ENCODE measurements around the gene GSTA2. TPM values are rescaled to one million over a fixed set of nuclear protein-coding genes. Genes with fewer than 3 reads are reported as not detected.
"Not testable (repeated sequence)": the region's sequence is repeated elsewhere in the genome, so short reads cannot be mapped to it uniquely, and the experiment has no call there.

The GSTA2 gene
- total RNA-seq, 2 experiments from 2014 or later = not detected

- no peak overlapping the region for H3K27ac Mint-ChIP-seq
- POLR2A ChIA-PET = no interaction called here
- no peaks in the 10 kb centered on the region for H3K36me3 Mint-ChIP-seq (ENCODE audit: low read depth)
- CTCF ChIA-PET = interaction anchor here (0.6 kb wide), 1 partner anchor 66 kb away, joined by 3 read pairs; no protein-coding TSS in a partner anchor
- no peaks in the 10 kb centered on the region for H3K4me1 Mint-ChIP-seq
- no peak overlapping the region for H3K4me3 Mint-ChIP-seq
- peaks cover 2% of the 10 kb centered on the region for H3K27me3 Mint-ChIP-seq
- H3K9me3 Mint-ChIP-seq = no peaks in the 10 kb centered on the region
- DNase-seq = no peak
These were observed 13.6 kb downstream of the GSTA2 start for GRCh38 chr6:52749556-52750152.

GRCh38 chr6:52747301-52747700 is 16.0 kb downstream of the GSTA2 start:
- H3K4me1 Mint-ChIP-seq; H3K36me3 Mint-ChIP-seq (ENCODE audit: low read depth); H3K27me3 Mint-ChIP-seq; H3K27ac Mint-ChIP-seq; CTCF ChIA-PET; H3K9me3 Mint-ChIP-seq; DNase-seq; POLR2A ChIA-PET; H3K4me3 Mint-ChIP-seq: not testable (repeated sequence)

- CTCF ChIA-PET = interaction anchor here (0.6 kb wide), 1 partner anchor 292 kb away, joined by 4 read pairs; no protein-coding TSS in a partner anchor
- DNase-seq = no peak
- H3K27me3 Mint-ChIP-seq = no peaks in the 10 kb centered on the region
- H3K9me3 Mint-ChIP-seq = no peaks in the 10 kb centered on the region
- POLR2A ChIA-PET = no interaction called here
- no peaks in the 10 kb centered on the region for H3K4me1 Mint-ChIP-seq
- no peak overlapping the region for H3K27ac Mint-ChIP-seq
- H3K36me3 Mint-ChIP-seq (ENCODE audit: low read depth) = no peaks in the 10 kb centered on the region
- H3K4me3 Mint-ChIP-seq = no peak overlapping the region
These were observed 17.1 kb downstream of the GSTA2 start for GRCh38 chr6:52746213-52746612.

- no peak overlapping the region for H3K27ac Mint-ChIP-seq
- no peak for DNase-seq
These were observed 17.5 kb downstream of the GSTA2 start for GRCh38 chr6:52745764-52746201.

GRCh38 chr6:52741872-52742271 is 21.4 kb downstream of the GSTA2 start:
- ChIA-PET CTCF (no interaction called here), POLR2A (no interaction called here)
- H3K27me3 Mint-ChIP-seq = no peaks in the 10 kb centered on the region
- H3K36me3 Mint-ChIP-seq (ENCODE audit: low read depth) = no peaks in the 10 kb centered on the region
- no peak overlapping the region for H3K27ac Mint-ChIP-seq
- no peak for DNase-seq
- no peak overlapping the region for H3K4me3 Mint-ChIP-seq
- H3K4me1 Mint-ChIP-seq = no peaks in the 10 kb centered on the region
- H3K9me3 Mint-ChIP-seq = no peaks in the 10 kb centered on the region

More at GRCh38 chr6:52745764-52746201, 17.5 kb downstream of the GSTA2 start:
- Mint-ChIP-seq H3K36me3 (ENCODE audit: low read depth) (no peaks in the 10 kb centered on the region), H3K9me3 (no peaks in the 10 kb centered on the region), H3K27me3 (no peaks in the 10 kb centered on the region), H3K4me1 (no peaks in the 10 kb centered on the region), H3K4me3 (no peak overlapping the region)
- ChIA-PET POLR2A (no interaction called here), CTCF (interaction anchor here (0.6 kb wide), 1 partner anchor 291 kb away, joined by 4 read pairs; no protein-coding TSS in a partner anchor)

GRCh38 chr6:52739627-52740026 is 23.6 kb downstream of the GSTA2 start:
- H3K9me3 Mint-ChIP-seq = no peaks in the 10 kb centered on the region
- H3K36me3 Mint-ChIP-seq (ENCODE audit: low read depth) = no peaks in the 10 kb centered on the region
- DNase-seq = no peak
- ChIA-PET CTCF (no interaction called here), POLR2A (no interaction called here)
- H3K4me3 Mint-ChIP-seq = no peak overlapping the region
- H3K27ac Mint-ChIP-seq = no peak overlapping the region
- H3K4me1 Mint-ChIP-seq = no peaks in the 10 kb centered on the region
- H3K27me3 Mint-ChIP-seq = no peaks in the 10 kb centered on the region

GRCh38 chr6:52739134-52739533 is 24.1 kb downstream of the GSTA2 start:
- Mint-ChIP-seq H3K27ac (no peak overlapping the region), H3K9me3 (no peaks in the 10 kb centered on the region), H3K27me3 (no peaks in the 10 kb centered on the region), H3K4me1 (no peaks in the 10 kb centered on the region), H3K4me3 (no peak overlapping the region), H3K36me3 (ENCODE audit: low read depth) (no peaks in the 10 kb centered on the region)
- no peak for DNase-seq
- ChIA-PET CTCF (no interaction called here), POLR2A (no interaction called here)

- Mint-ChIP-seq H3K9me3 (no peaks in the 10 kb centered on the region), H3K36me3 (ENCODE audit: low read depth) (no peaks in the 10 kb centered on the region), H3K4me3 (no peak overlapping the region), H3K27ac (no peak overlapping the region), H3K27me3 (no peaks in the 10 kb centered on the region), H3K4me1 (no peaks in the 10 kb centered on the region)
- CTCF ChIA-PET = interaction anchor here (1.4 kb wide), 1 partner anchor 11 kb away, joined by 4 read pairs; no protein-coding TSS in a partner anchor
- POLR2A ChIA-PET = no interaction called here
- no peak for DNase-seq
These were observed 27.1 kb downstream of the GSTA2 start for GRCh38 chr6:52736145-52736544.

GRCh38 chr6:52735071-52735470 is 28.2 kb downstream of the GSTA2 start:
- ChIA-PET CTCF (no interaction called here), POLR2A (no interaction called here)
- no peak for DNase-seq
- H3K9me3 Mint-ChIP-seq = no peaks in the 10 kb centered on the region
- H3K4me3 Mint-ChIP-seq = no peak overlapping the region
- H3K27ac Mint-ChIP-seq = no peak overlapping the region
- no peaks in the 10 kb centered on the region for H3K4me1 Mint-ChIP-seq
- no peaks in the 10 kb centered on the region for H3K27me3 Mint-ChIP-seq
- no peaks in the 10 kb centered on the region for H3K36me3 Mint-ChIP-seq (ENCODE audit: low read depth)

GRCh38 chr6:52734072-52734471 is 29.2 kb downstream of the GSTA2 start:
- POLR2A ChIA-PET = no interaction called here
- H3K4me1 Mint-ChIP-seq = no peaks in the 10 kb centered on the region

GRCh38 chr6:52733172-52733571 is 30.1 kb downstream of the GSTA2 start:
- ChIA-PET CTCF (no interaction called here), POLR2A (no interaction called here)
- Mint-ChIP-seq H3K36me3 (ENCODE audit: low read depth) (no peaks in the 10 kb centered on the region), H3K9me3 (no peaks in the 10 kb centered on the region), H3K27ac (no peak overlapping the region), H3K27me3 (no peaks in the 10 kb centered on the region), H3K4me1 (no peaks in the 10 kb centered on the region), H3K4me3 (no peak overlapping the region)
- DNase-seq = no peak

More at GRCh38 chr6:52734072-52734471, 29.2 kb downstream of the GSTA2 start:
- no peak for DNase-seq
- H3K27me3 Mint-ChIP-seq = no peaks in the 10 kb centered on the region
- no peaks in the 10 kb centered on the region for H3K9me3 Mint-ChIP-seq
- no peaks in the 10 kb centered on the region for H3K36me3 Mint-ChIP-seq (ENCODE audit: low read depth)
- CTCF ChIA-PET = no interaction called here
- no peak overlapping the region for H3K4me3 Mint-ChIP-seq
- H3K27ac Mint-ChIP-seq = no peak overlapping the region

- no peak for DNase-seq
- Mint-ChIP-seq H3K4me3 (no peak overlapping the region), H3K27me3 (no peaks in the 10 kb centered on the region), H3K36me3 (ENCODE audit: low read depth) (no peaks in the 10 kb centered on the region), H3K4me1 (no peaks in the 10 kb centered on the region), H3K9me3 (no peaks in the 10 kb centered on the region), H3K27ac (no peak overlapping the region)
- POLR2A ChIA-PET = no interaction called here
- CTCF ChIA-PET = no interaction called here
These were observed 31.6 kb downstream of the GSTA2 start for GRCh38 chr6:52731719-52732118.

- Mint-ChIP-seq H3K27me3 (peaks cover 2% of the 10 kb centered on the region), H3K36me3 (ENCODE audit: low read depth) (no peaks in the 10 kb centered on the region), H3K9me3 (no peaks in the 10 kb centered on the region), H3K27ac (no peak overlapping the region), H3K4me1 (no peaks in the 10 kb centered on the region), H3K4me3 (no peak overlapping the region)
- CTCF ChIA-PET = no interaction called here
- DNase-seq = no peak
- POLR2A ChIA-PET = no interaction called here
These were observed 33.7 kb downstream of the GSTA2 start for GRCh38 chr6:52729576-52729975.

GRCh38 chr6:52728394-52728793 is 34.9 kb downstream of the GSTA2 start:
- H3K4me3 Mint-ChIP-seq = no peak overlapping the region
- H3K9me3 Mint-ChIP-seq = no peaks in the 10 kb centered on the region
- ChIA-PET CTCF (no interaction called here), POLR2A (no interaction called here)
- no peak for DNase-seq
- no peaks in the 10 kb centered on the region for H3K4me1 Mint-ChIP-seq
- H3K27ac Mint-ChIP-seq = no peak overlapping the region
- no peaks in the 10 kb centered on the region for H3K36me3 Mint-ChIP-seq (ENCODE audit: low read depth)
- peaks cover 2% of the 10 kb centered on the region for H3K27me3 Mint-ChIP-seq

Measured in activated CD4-positive, alpha-beta T cell treated with anti-CD3 and anti-CD28 coated beads, Interleukin-2, amount 10 ng/mL, durations not matched to agents 7 days and 5 days (primary cell).